GM23248 (cell line): ENCODE measurements around the gene PRKACB. TPM values are rescaled to one million over a fixed set of nuclear protein-coding genes. Genes with fewer than 3 reads are reported as not detected.

Source experiments
- DNase-seq: peaks from one replicate; pipeline ENCODE4 v3.0.0-alpha.2; 2015
- H2AFZ ChIP-seq: fragments of 200-600 bp; sonication (generic); 2 replicates; pipeline ENCODE4 v1.6.1; 2016; ENCODE audit warnings: antibody characterized with exemption
- H3F3A ChIP-seq: fragments of 200-600 bp; sonication (generic); 2 replicates; pipeline ENCODE4 v1.6.1; 2016; ENCODE audit warnings: mild to moderate bottlenecking, antibody characterized with exemption, mixed run types; ENCODE audit not compliant: insufficient read depth
- H3K27ac ChIP-seq: fragments of 200-600 bp; sonication (generic); 2 replicates; pipeline ENCODE4 v1.5.1; 2016; ENCODE audit warnings: mild to moderate bottlenecking
- H3K27me3 ChIP-seq: fragments of 200-600 bp; sonication (generic); replicated peaks from 2 replicates; pipeline ENCODE4 v1.6.1; 2016; ENCODE audit warnings: mild to moderate bottlenecking; ENCODE audit not compliant: insufficient read depth
- H3K36me3 ChIP-seq: fragments of 200-600 bp; sonication (generic); 2 replicates; pipeline ENCODE4 v1.6.1; 2016; ENCODE audit warnings: low read depth, mild to moderate bottlenecking
- H3K4me1 ChIP-seq: fragments of 200-600 bp; sonication (generic); 2 replicates; pipeline ENCODE4 v1.6.1; 2016; ENCODE audit warnings: mild to moderate bottlenecking; ENCODE audit not compliant: insufficient read depth
- H3K4me2 ChIP-seq: fragments of 200-600 bp; sonication (generic); one replicate; pipeline ENCODE4 v1.6.1; 2016; ENCODE audit warnings: mild to moderate bottlenecking; ENCODE audit not compliant: unreplicated experiment
- H3K4me3 ChIP-seq: fragments of 200-600 bp; sonication (generic); 2 replicates; pipeline ENCODE4 v1.5.1; 2016; ENCODE audit warnings: mild to moderate bottlenecking
- H3K79me2 ChIP-seq: fragments of 200-600 bp; sonication (generic); 2 replicates; pipeline ENCODE4 v1.6.1; 2016; ENCODE audit warnings: mild to moderate bottlenecking; ENCODE audit not compliant: insufficient read depth
- H3K9ac ChIP-seq: fragments of 200-600 bp; sonication (generic); 2 replicates; pipeline ENCODE4 v1.6.1; 2016; ENCODE audit warnings: mild to moderate bottlenecking
- H3K9me2 ChIP-seq: fragments of 200-600 bp; sonication (generic); 2 replicates; pipeline ENCODE4 v1.6.1; 2016; ENCODE audit warnings: mixed run types, mild to moderate bottlenecking, moderate library complexity; ENCODE audit not compliant: insufficient read depth
- H3K9me3 ChIP-seq: fragments of 200-600 bp; sonication (generic); one replicate; pipeline ENCODE4 v1.6.1; 2017; ENCODE audit warnings: low read depth
- H4K20me1 ChIP-seq: fragments of 200-600 bp; sonication (generic); 2 replicates; pipeline ENCODE4 v1.6.0; 2016; ENCODE audit not compliant: insufficient read depth
- EZH2 ChIP-seq: fragments of 200-600 bp; sonication (generic); IDR thresholded peaks from 2 replicates; pipeline ENCODE4 v1.6.1; 2018; ENCODE audit warnings: antibody characterized with exemption, mild to moderate bottlenecking; ENCODE audit not compliant: insufficient read depth, poor library complexity, severe bottlenecking
- EZH2phosphoT487 ChIP-seq: fragments of 200-600 bp; sonication (generic); IDR thresholded peaks from 2 replicates; pipeline ENCODE4 v1.6.1; 2018; ENCODE audit warnings: antibody characterized with exemption, moderate library complexity, mild to moderate bottlenecking, low read depth; ENCODE audit not compliant: insufficient read depth
- WGBS, 2 experiments: methylation state at CpG; one replicate each; pipeline ENCODE4 v1.1.6; 2015 to 2017; ENCODE audit warnings: low lambda C conversion rate in 2 of 2, low coverage in 1 of 2; ENCODE audit errors: missing lambda C conversion rate in 2 of 2; 5-methylcytosine and 5-hydroxymethylcytosine counted together
- in situ Hi-C: fragments of 300-500 bp; cut with MboI; formaldehyde crosslinking; loops from 2 replicates; pipeline ENCODE4 v1.15.0; 2020
- polyA plus RNA-seq: library from polyadenylated mRNA; unstranded; fragments of >200 nt; fragmentation: Nextera tagmentation; extraction: Ambion mirVana; gene quantifications from 2 replicates; pipeline ENCODE4 v1.2.1, GENCODE V29; 2016
- total RNA-seq: library from RNA; depleted of rRNA; stranded (reverse); fragments of >200 nt; shearing (Covaris generic); gene quantifications from 2 replicates; pipeline ENCODE4 v1.2.3, GENCODE V29; 2014

The PRKACB gene
- total and polyA plus RNA-seq, 2 experiments from 2014 or later: 23.9 to 25.6 TPM

- Histone ChIP-seq H3K4me3 (no peak overlapping the region), H3K36me3 (no peaks in the 10 kb centered on the region), H3K27ac (no peak overlapping the region), H3K9me2 (no peaks in the 10 kb centered on the region), H2AFZ (no peak overlapping the region), H4K20me1 (no peaks in the 10 kb centered on the region), H3K9me3 (no peaks in the 10 kb centered on the region), H3K79me2 (no peaks in the 10 kb centered on the region), H3K4me2 (no peak overlapping the region), H3F3A (no peaks in the 10 kb centered on the region), H3K9ac (no peak overlapping the region), H3K4me1 (0 out of 2 replicates have a peak, but pooled peaks cover 3% of the 10 kb centered on the region), H3K27me3 (no peaks in the 10 kb centered on the region)
- no peak for TF ChIP-seq EZH2phosphoT487
- no peak for TF ChIP-seq EZH2
- peak; percentile 70 for DNase-seq
- WGBS, 2 experiments: 0 to 5% methylated on average over 2 of the region's 2 CpGs
- in situ Hi-C loops: no loop called here
These were observed 21.2 kb upstream of the PRKACB start for GRCh38 chr1:84122780-84123382.

- Histone ChIP-seq H3K36me3 (no peaks in the 10 kb centered on the region), H3K4me2 (no peak overlapping the region), H3K9me3 (no peaks in the 10 kb centered on the region), H3K27me3 (no peaks in the 10 kb centered on the region), H3K9ac (no peak overlapping the region), H3F3A (no peaks in the 10 kb centered on the region), H3K9me2 (no peaks in the 10 kb centered on the region), H3K27ac (no peak overlapping the region), H3K4me3 (no peak overlapping the region), H3K4me1 (no peaks in the 10 kb centered on the region; the same call in 1 of the 2 replicates), H3K79me2 (no peaks in the 10 kb centered on the region), H2AFZ (no peak overlapping the region), H4K20me1 (no peaks in the 10 kb centered on the region)
- in situ Hi-C loops: loop anchor here (25.0 kb wide), 1 partner anchor 629 kb away; no protein-coding TSS in a partner anchor
- TF ChIP-seq EZH2phosphoT487 (no peak), EZH2 (no peak)
- no peak for DNase-seq
- WGBS, 2 experiments: 96 to 99% methylated on average over 7 of the region's 7 CpGs
These were observed 10.6 kb upstream of the PRKACB start for GRCh38 chr1:84133479-84133878.

GRCh38 chr1:84135341-84135740, 8.7 kb upstream of the PRKACB start:
- in situ Hi-C loops: loop anchor here (25.0 kb wide), 1 partner anchor 627 kb away; no protein-coding TSS in a partner anchor

GRCh38 chr1:84141182-84142003, 2.7 kb upstream of the PRKACB start:
- 85% methylated on average over 9 of the region's 9 CpGs for WGBS, 2 experiments
- no peaks in the 10 kb centered on the region for H3K36me3 ChIP-seq
- peaks cover 10% of the 10 kb centered on the region; the same call in 1 of the 2 replicates for H3F3A ChIP-seq
- no peak overlapping the region for H3K4me3 ChIP-seq
- no peaks in the 10 kb centered on the region for H3K79me2 ChIP-seq
- H3K27ac ChIP-seq: no peak overlapping the region
- H3K9ac ChIP-seq: no peak overlapping the region
- TF ChIP-seq EZH2 (no peak), EZH2phosphoT487 (no peak)
- in situ Hi-C loops: loop anchor here (25.0 kb wide), 1 partner anchor 621 kb away; no protein-coding TSS in a partner anchor
- H3K4me2 ChIP-seq: no peak overlapping the region
- H4K20me1 ChIP-seq: no peaks in the 10 kb centered on the region
- H2AFZ ChIP-seq: no peak overlapping the region
- no peaks in the 10 kb centered on the region for H3K9me2 ChIP-seq
- no peaks in the 10 kb centered on the region for H3K9me3 ChIP-seq
- H3K27me3 ChIP-seq: no peaks in the 10 kb centered on the region
- peak; percentile 54 for DNase-seq
- H3K4me1 ChIP-seq: peaks cover 18% of the 10 kb centered on the region

More at GRCh38 chr1:84135341-84135740, 8.7 kb upstream of the PRKACB start:
- no peaks in the 10 kb centered on the region for H3K9me3 ChIP-seq
- H3K79me2 ChIP-seq: no peaks in the 10 kb centered on the region
- H2AFZ ChIP-seq: no peak overlapping the region
- no peak overlapping the region for H3K4me3 ChIP-seq
- H3K4me2 ChIP-seq: no peak overlapping the region
- no peaks in the 10 kb centered on the region for H3F3A ChIP-seq
- no peak overlapping the region for H3K9ac ChIP-seq
- no peak for TF ChIP-seq EZH2
- no peak for TF ChIP-seq EZH2phosphoT487
- H3K9me2 ChIP-seq: no peaks in the 10 kb centered on the region
- no peak overlapping the region for H3K27ac ChIP-seq
- no peaks in the 10 kb centered on the region; the same call in 1 of the 2 replicates for H3K4me1 ChIP-seq
- no peaks in the 10 kb centered on the region for H3K36me3 ChIP-seq
- no peaks in the 10 kb centered on the region for H4K20me1 ChIP-seq
- no peaks in the 10 kb centered on the region for H3K27me3 ChIP-seq
- no peak for DNase-seq
